ENCODE results near the gene SERPINI2.

DNA sequence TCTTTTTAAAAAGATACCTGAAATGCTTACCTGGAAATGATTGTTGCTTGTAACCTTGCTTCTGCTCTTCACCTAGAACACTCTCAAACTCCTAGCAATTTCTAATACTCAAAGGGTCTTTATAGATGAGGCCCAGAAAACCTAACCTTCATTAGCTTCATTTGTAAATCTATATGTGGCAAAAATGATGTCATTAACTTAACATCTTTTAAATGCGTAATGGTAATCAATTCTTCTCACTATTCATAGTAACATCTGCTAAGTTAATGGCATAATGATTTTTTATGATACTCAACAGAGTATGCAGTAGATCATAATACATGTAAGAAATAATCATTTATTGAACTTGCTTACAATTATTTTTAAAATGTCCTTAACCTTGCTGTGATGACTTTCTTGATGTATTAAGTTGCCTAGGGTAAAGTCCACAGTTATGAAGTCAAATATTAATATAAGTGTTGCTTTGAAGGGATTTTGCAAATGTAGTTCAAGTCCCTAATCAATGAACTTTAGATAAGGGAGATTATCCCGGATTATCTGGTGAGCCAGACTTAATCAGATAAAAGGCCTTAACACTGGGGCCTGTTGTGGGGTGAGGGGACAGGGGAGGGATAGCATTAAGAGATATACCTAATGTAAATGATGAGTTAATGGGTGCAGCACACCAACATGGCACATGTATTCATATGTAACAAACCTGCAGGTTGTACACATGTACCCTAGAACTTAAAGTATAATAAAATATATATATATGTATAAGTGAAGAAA, 10.1 kb upstream of the SERPINI2 start:
- TF ChIP-seq, protein P1, sequence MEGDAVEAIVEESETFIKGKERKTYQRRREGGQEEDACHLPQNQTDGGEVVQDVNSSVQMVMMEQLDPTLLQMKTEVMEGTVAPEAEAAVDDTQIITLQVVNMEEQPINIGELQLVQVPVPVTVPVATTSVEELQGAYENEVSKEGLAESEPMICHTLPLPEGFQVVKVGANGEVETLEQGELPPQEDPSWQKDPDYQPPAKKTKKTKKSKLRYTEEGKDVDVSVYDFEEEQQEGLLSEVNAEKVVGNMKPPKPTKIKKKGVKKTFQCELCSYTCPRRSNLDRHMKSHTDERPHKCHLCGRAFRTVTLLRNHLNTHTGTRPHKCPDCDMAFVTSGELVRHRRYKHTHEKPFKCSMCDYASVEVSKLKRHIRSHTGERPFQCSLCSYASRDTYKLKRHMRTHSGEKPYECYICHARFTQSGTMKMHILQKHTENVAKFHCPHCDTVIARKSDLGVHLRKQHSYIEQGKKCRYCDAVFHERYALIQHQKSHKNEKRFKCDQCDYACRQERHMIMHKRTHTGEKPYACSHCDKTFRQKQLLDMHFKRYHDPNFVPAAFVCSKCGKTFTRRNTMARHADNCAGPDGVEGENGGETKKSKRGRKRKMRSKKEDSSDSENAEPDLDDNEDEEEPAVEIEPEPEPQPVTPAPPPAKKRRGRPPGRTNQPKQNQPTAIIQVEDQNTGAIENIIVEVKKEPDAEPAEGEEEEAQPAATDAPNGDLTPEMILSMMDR (IDR thresholded peaks at IDR 0.05 in 4 of 5, conservative IDR thresholded peaks at IDR 0.05 in 1 of 5) = no peak
- no peak for TF ChIP-seq POLR2A (IDR thresholded peaks at IDR 0.05)
